HUES6 (cell line): ENCODE data around the gene GPR78.

Experiments
- H3K27ac ChIP-seq: 2 replicates; pipeline ENCODE4 v1.7.0; 2013; ENCODE audit warnings: low read depth, mild to moderate bottlenecking, low read length, inconsistent platforms
- H3K27me3 ChIP-seq: 2 replicates; pipeline ENCODE4 v1.6.1; 2013; ENCODE audit warnings: low read length; ENCODE audit not compliant: control insufficient read depth, insufficient read depth
- H3K36me3 ChIP-seq: 2 replicates; pipeline ENCODE4 v1.6.1; 2013; ENCODE audit warnings: low read length; ENCODE audit not compliant: control insufficient read depth, insufficient read depth
- H3K4me1 ChIP-seq: 2 replicates; pipeline ENCODE4 v1.6.1; 2013; ENCODE audit warnings: low read length; ENCODE audit not compliant: control insufficient read depth, insufficient read depth
- H3K4me3 ChIP-seq: 2 replicates; pipeline ENCODE4 v1.5.1; 2013; ENCODE audit warnings: low read depth, low read length
- H3K9ac ChIP-seq: one replicate; pipeline ENCODE4 v1.6.1; 2013; ENCODE audit warnings: mild to moderate bottlenecking, low read length
- H3K9me3 ChIP-seq: 2 replicates; pipeline ENCODE4 v1.6.1; 2013; ENCODE audit warnings: low read depth, low read length; ENCODE audit not compliant: control insufficient read depth, insufficient read depth

GPR78 gene

GRCh38 chr4:8595237-8596087, 15.3 kb downstream of the GPR78 start:
- Histone ChIP-seq H3K4me1 (peaks cover 25% of the 10 kb centered on the region), H3K36me3 (peaks cover 4% of the 10 kb centered on the region; the same call in 1 of the 2 replicates), H3K4me3 (no peak overlapping the region)

GRCh38 chr4:8596891-8597290, 16.7 kb downstream of the GPR78 start:
- Histone ChIP-seq H3K36me3 (peaks cover 16% of the 10 kb centered on the region; the same call in 1 of the 2 replicates), H3K4me3 (no peak overlapping the region), H3K4me1 (peaks cover 19% of the 10 kb centered on the region), H3K9ac (no peak overlapping the region), H3K27me3 (peaks cover 24% of the 10 kb centered on the region), H3K27ac (no peak overlapping the region), H3K9me3 (no peaks in the 10 kb centered on the region)

More at GRCh38 chr4:8595237-8596087, 15.3 kb downstream of the GPR78 start:
- no peak overlapping the region for H3K27ac ChIP-seq
- no peak overlapping the region for H3K9ac ChIP-seq
- no peaks in the 10 kb centered on the region for H3K9me3 ChIP-seq
- peaks cover 38% of the 10 kb centered on the region for H3K27me3 ChIP-seq

GRCh38 chr4:8597319-8597718, 17.1 kb downstream of the GPR78 start:
- H3K4me3 ChIP-seq: no peak overlapping the region
- H3K27me3 ChIP-seq: peaks cover 20% of the 10 kb centered on the region
- H3K4me1 ChIP-seq: peaks cover 15% of the 10 kb centered on the region
- peaks cover 20% of the 10 kb centered on the region; the same call in 1 of the 2 replicates for H3K36me3 ChIP-seq
- H3K9me3 ChIP-seq: no peaks in the 10 kb centered on the region
- H3K27ac ChIP-seq: no peak overlapping the region
- H3K9ac ChIP-seq: no peak overlapping the region

GRCh38 chr4:8597791-8598190, 17.6 kb downstream of the GPR78 start:
- H3K27ac ChIP-seq: no peak overlapping the region
- no peak overlapping the region for H3K9ac ChIP-seq
- peaks cover 13% of the 10 kb centered on the region for H3K4me1 ChIP-seq
- peaks cover 22% of the 10 kb centered on the region; the same call in 1 of the 2 replicates for H3K36me3 ChIP-seq
- peaks cover 15% of the 10 kb centered on the region for H3K27me3 ChIP-seq
- H3K9me3 ChIP-seq: no peaks in the 10 kb centered on the region
- no peak overlapping the region for H3K4me3 ChIP-seq

GRCh38 chr4:8598391-8599090, 18.3 kb downstream of the GPR78 start:
- Histone ChIP-seq H3K9ac (no peak overlapping the region), H3K27ac (no peak overlapping the region), H3K4me1 (peaks cover 13% of the 10 kb centered on the region), H3K4me3 (no peak overlapping the region), H3K27me3 (peaks cover 8% of the 10 kb centered on the region; the same call in 1 of the 2 replicates), H3K9me3 (no peaks in the 10 kb centered on the region), H3K36me3 (peaks cover 22% of the 10 kb centered on the region; the same call in 1 of the 2 replicates)

GRCh38 chr4:8599091-8599460, 18.9 kb downstream of the GPR78 start:
- Histone ChIP-seq H3K36me3 (peaks cover 22% of the 10 kb centered on the region; the same call in 1 of the 2 replicates), H3K9me3 (no peaks in the 10 kb centered on the region), H3K27ac (no peak overlapping the region), H3K9ac (no peak overlapping the region), H3K4me1 (peaks cover 10% of the 10 kb centered on the region), H3K27me3 (peaks cover 2% of the 10 kb centered on the region; the same call in 1 of the 2 replicates), H3K4me3 (no peak overlapping the region)

GRCh38 chr4:8599657-8600056, 19.5 kb downstream of the GPR78 start:
- H3K4me1 ChIP-seq: peaks cover 8% of the 10 kb centered on the region; the same call in 1 of the 2 replicates
- H3K36me3 ChIP-seq: peaks cover 22% of the 10 kb centered on the region; the same call in 1 of the 2 replicates
- H3K27me3 ChIP-seq: no peaks in the 10 kb centered on the region; the same call in 1 of the 2 replicates
- no peak overlapping the region for H3K4me3 ChIP-seq
- H3K9me3 ChIP-seq: no peaks in the 10 kb centered on the region
- H3K27ac ChIP-seq: no peak overlapping the region
- H3K9ac ChIP-seq: no peak overlapping the region

GRCh38 chr4:8600266-8600665, 20.1 kb downstream of the GPR78 start:
- no peaks in the 10 kb centered on the region for H3K9me3 ChIP-seq
- H3K4me1 ChIP-seq: peaks cover 8% of the 10 kb centered on the region; the same call in 1 of the 2 replicates
- no peaks in the 10 kb centered on the region; the same call in 1 of the 2 replicates for H3K27me3 ChIP-seq
- peaks cover 22% of the 10 kb centered on the region; the same call in 1 of the 2 replicates for H3K36me3 ChIP-seq
- no peak overlapping the region for H3K27ac ChIP-seq
- H3K9ac ChIP-seq: no peak overlapping the region
- H3K4me3 ChIP-seq: no peak overlapping the region

- Histone ChIP-seq H3K9ac (no peak overlapping the region), H3K4me3 (no peak overlapping the region), H3K27ac (no peak overlapping the region), H3K27me3 (no peaks in the 10 kb centered on the region; the same call in 1 of the 2 replicates), H3K9me3 (no peaks in the 10 kb centered on the region), H3K36me3 (peaks cover 22% of the 10 kb centered on the region; the same call in 1 of the 2 replicates), H3K4me1 (peaks cover 8% of the 10 kb centered on the region; the same call in 1 of the 2 replicates)
Observed at GRCh38 chr4:8600686-8601085, 20.5 kb downstream of the GPR78 start.

- no peak overlapping the region for H3K4me3 ChIP-seq
- peaks cover 2% of the 10 kb centered on the region; the same call in 1 of the 2 replicates for H3K27me3 ChIP-seq
- H3K36me3 ChIP-seq: peaks cover 22% of the 10 kb centered on the region; the same call in 1 of the 2 replicates
- no peak overlapping the region for H3K27ac ChIP-seq
- peaks cover 8% of the 10 kb centered on the region; the same call in 1 of the 2 replicates for H3K4me1 ChIP-seq
- H3K9ac ChIP-seq: no peak overlapping the region
- no peaks in the 10 kb centered on the region for H3K9me3 ChIP-seq
Observed at GRCh38 chr4:8601086-8601485, 20.9 kb downstream of the GPR78 start.
